Measurements from ENCODE around the gene MAP4K1. TPM values are rescaled to one million over a fixed set of nuclear protein-coding genes. Genes with fewer than 3 reads are reported as not detected.
"Not testable (repeated sequence)": the region's sequence is repeated elsewhere in the genome, so short reads cannot be mapped to it uniquely, and the experiment has no call there.

MAP4K1 gene
- total and polyA plus RNA-seq, 4 donors = 1.6 to 12.2 (median 5.6) TPM

DNA sequence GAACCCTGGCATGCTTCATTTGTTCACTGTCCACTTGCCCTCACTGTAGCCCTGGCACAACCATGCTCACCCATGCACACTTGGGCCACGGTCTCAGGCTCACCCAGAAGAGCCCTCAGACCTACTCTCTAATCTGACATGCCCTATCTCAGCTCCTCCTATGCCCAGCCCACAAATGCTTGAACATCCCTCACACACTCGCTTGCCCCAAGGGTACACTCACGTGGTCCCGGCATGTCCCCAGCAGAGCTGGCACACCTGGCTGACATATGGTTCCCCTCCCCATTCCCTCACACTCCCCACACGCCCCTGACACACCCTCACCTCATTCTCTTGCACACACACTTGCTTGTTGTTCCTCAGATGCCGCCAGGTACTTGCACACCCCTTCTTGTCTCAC is 55.7 kb downstream of the MAP4K1 start:
- no peak for DNase-seq (ENCODE audit: low read depth in 4 of 6, low spot score in 6 of 6)
- Histone ChIP-seq H3K27me3 (ENCODE audit: control insufficient read depth, insufficient read depth, low read length) (peaks cover 9% of the 10 kb centered on the region), H3K27ac (ENCODE audit: low read depth, low read length) (no peak overlapping the region), H3K4me1 (ENCODE audit: control insufficient read depth, insufficient read depth, low read length) (peaks cover 6% of the 10 kb centered on the region), H3K36me3 (ENCODE audit: control insufficient read depth, insufficient read depth, low read length) (peaks cover 11% of the 10 kb centered on the region), H3K4me3 (ENCODE audit: low read depth, low read length) (no peak overlapping the region), H3K9me3 (ENCODE audit: control insufficient read depth, insufficient read depth, low read length) (no peaks in the 10 kb centered on the region)
- 74% methylated on average over 6 of the region's 6 CpGs for WGBS (ENCODE audit: insufficient coverage)

DNA sequence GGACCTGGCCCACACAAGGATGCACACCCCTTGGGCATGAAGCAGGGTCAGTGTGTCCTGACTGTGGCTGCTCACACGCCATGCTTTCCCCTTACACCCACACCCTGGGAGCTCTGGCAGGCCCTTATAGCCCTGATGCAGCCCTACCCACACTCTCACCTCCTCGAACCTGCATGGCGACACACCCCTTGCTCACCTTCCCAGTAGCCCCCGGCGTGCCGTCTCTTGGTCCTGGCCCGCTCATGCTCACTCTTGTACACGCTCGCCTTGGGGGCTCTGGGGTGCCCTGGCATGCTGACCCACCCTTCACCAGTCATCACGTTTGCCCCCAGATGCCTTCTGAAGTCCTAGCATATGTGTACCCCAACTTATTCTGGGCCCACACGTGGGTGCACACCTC is 56.1 kb downstream of the MAP4K1 start:
- no peak for DNase-seq (ENCODE audit: low read depth in 4 of 6, low spot score in 6 of 6)
- no peak overlapping the region for H3K27ac ChIP-seq (ENCODE audit: low read depth, low read length)
- H3K4me1 ChIP-seq (ENCODE audit: control insufficient read depth, insufficient read depth, low read length) = peaks cover 6% of the 10 kb centered on the region
- H3K9me3 ChIP-seq (ENCODE audit: control insufficient read depth, insufficient read depth, low read length) = no peaks in the 10 kb centered on the region
- H3K36me3 ChIP-seq (ENCODE audit: control insufficient read depth, insufficient read depth, low read length) = peaks cover 11% of the 10 kb centered on the region
- H3K4me3 ChIP-seq (ENCODE audit: low read depth, low read length) = no peak overlapping the region
- peaks cover 9% of the 10 kb centered on the region for H3K27me3 ChIP-seq (ENCODE audit: control insufficient read depth, insufficient read depth, low read length)
- WGBS (ENCODE audit: insufficient coverage) = 93% methylated on average over 11 of the region's 11 CpGs

DNA sequence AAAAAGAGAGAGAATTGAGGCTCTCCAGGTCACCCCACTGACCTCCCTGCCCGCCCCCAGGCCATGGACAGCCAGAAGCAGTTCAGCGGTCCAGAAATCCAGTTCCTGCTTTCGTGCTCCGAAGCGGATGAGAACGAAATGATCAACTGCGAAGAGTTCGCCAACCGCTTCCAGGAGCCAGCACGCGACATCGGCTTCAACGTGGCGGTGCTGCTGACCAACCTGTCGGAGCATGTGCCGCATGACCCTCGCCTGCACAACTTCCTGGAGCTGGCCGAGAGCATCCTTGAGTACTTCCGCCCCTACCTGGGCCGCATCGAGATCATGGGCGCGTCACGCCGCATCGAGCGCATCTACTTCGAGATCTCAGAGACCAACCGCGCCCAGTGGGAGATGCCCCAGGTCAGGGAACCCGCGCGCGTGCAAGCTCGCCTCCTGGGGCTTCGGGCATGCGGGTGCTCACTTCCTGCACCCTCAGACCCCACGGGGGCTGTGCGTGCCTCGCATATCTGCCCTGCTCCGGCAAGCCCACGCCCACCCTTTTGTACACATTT is 56.6 kb downstream of the MAP4K1 start:
- Histone ChIP-seq H3K4me3 (ENCODE audit: low read depth, low read length) (no peak overlapping the region), H3K4me1 (ENCODE audit: control insufficient read depth, insufficient read depth, low read length) (peaks cover 6% of the 10 kb centered on the region), H3K9me3 (ENCODE audit: control insufficient read depth, insufficient read depth, low read length) (no peaks in the 10 kb centered on the region), H3K36me3 (ENCODE audit: control insufficient read depth, insufficient read depth, low read length) (peaks cover 11% of the 10 kb centered on the region), H3K27ac (ENCODE audit: low read depth, low read length) (no peak overlapping the region), H3K27me3 (ENCODE audit: control insufficient read depth, insufficient read depth, low read length) (peaks cover 9% of the 10 kb centered on the region)
- 94% methylated on average over 42 of the region's 42 CpGs for WGBS (ENCODE audit: insufficient coverage)
- DNase-seq (ENCODE audit: low read depth in 4 of 6, low spot score in 6 of 6) = no peak

- peak in 1 of 6 donors; percentile 42 for DNase-seq (ENCODE audit: low read depth in 4 of 6, low spot score in 6 of 6)
- Histone ChIP-seq H3K9me3 (ENCODE audit: control insufficient read depth, insufficient read depth, low read length) (no peaks in the 10 kb centered on the region), H3K27ac (ENCODE audit: low read depth, low read length) (no peak overlapping the region), H3K4me1 (ENCODE audit: control insufficient read depth, insufficient read depth, low read length) (peaks cover 1% of the 10 kb centered on the region), H3K36me3 (ENCODE audit: control insufficient read depth, insufficient read depth, low read length) (peaks cover 11% of the 10 kb centered on the region), H3K4me3 (ENCODE audit: low read depth, low read length) (no peak overlapping the region), H3K27me3 (ENCODE audit: control insufficient read depth, insufficient read depth, low read length) (peaks cover 2% of the 10 kb centered on the region)
- WGBS (ENCODE audit: insufficient coverage) = 100% methylated on average over 4 of the region's 13 CpGs
Observed at GRCh38 chr19:38559428-38560401, 58.0 kb downstream of the MAP4K1 start.

- DNase-seq (ENCODE audit: low read depth in 4 of 6, low spot score in 6 of 6); H3K4me1 ChIP-seq (ENCODE audit: control insufficient read depth, insufficient read depth, low read length): not testable (repeated sequence)
- H3K36me3 ChIP-seq (ENCODE audit: control insufficient read depth, insufficient read depth, low read length) = peaks cover 11% of the 10 kb centered on the region
Observed at GRCh38 chr19:38558933-38559332, 58.8 kb downstream of the MAP4K1 start.

DNA sequence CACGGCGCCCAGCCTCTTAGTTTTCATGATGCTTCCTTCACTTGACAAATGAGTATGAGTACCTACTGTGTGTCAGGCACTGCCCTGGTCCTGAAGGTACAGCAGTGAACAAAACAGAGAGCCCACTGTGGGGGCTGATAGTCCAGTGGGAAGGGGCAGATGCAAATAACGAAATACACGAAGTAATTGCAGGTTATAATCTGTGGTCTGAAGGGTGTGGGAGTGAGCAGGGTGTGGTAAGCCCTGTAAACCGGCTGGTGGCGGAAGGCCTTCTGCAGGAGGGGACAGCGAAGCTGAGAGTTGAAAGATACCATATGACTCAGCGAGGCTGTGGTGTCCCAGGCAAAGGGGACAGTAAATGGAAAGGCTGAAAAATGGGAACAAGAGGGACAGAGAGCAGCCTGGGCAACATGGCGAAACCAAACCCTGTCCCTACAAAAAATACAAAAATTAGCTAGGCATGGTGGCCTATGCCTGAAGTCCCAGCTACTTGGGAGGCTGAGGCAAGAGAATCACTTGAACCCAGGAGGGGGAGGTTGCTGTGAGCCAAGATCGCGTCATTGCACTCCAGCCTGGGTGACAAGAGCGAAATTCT is 60.5 kb downstream of the MAP4K1 start:
- no peak for DNase-seq (ENCODE audit: low read depth in 4 of 6, low spot score in 6 of 6)
- Histone ChIP-seq H3K4me3 (ENCODE audit: low read depth, low read length) (no peak overlapping the region), H3K9me3 (ENCODE audit: control insufficient read depth, insufficient read depth, low read length) (no peaks in the 10 kb centered on the region), H3K27ac (ENCODE audit: low read depth, low read length) (no peak overlapping the region), H3K27me3 (ENCODE audit: control insufficient read depth, insufficient read depth, low read length) (no peaks in the 10 kb centered on the region), H3K36me3 (ENCODE audit: control insufficient read depth, insufficient read depth, low read length) (peaks cover 11% of the 10 kb centered on the region), H3K4me1 (ENCODE audit: control insufficient read depth, insufficient read depth, low read length) (no peaks in the 10 kb centered on the region)
- WGBS (ENCODE audit: insufficient coverage) = 93% methylated on average over 8 of the region's 12 CpGs

More at GRCh38 chr19:38558933-38559332, 58.8 kb downstream of the MAP4K1 start:
- H3K27ac ChIP-seq (ENCODE audit: low read depth, low read length); H3K27me3 ChIP-seq (ENCODE audit: control insufficient read depth, insufficient read depth, low read length); H3K4me3 ChIP-seq (ENCODE audit: low read depth, low read length); H3K9me3 ChIP-seq (ENCODE audit: control insufficient read depth, insufficient read depth, low read length): not testable (repeated sequence)
- WGBS (ENCODE audit: insufficient coverage) = 95% methylated on average over 3 of the region's 7 CpGs

DNA sequence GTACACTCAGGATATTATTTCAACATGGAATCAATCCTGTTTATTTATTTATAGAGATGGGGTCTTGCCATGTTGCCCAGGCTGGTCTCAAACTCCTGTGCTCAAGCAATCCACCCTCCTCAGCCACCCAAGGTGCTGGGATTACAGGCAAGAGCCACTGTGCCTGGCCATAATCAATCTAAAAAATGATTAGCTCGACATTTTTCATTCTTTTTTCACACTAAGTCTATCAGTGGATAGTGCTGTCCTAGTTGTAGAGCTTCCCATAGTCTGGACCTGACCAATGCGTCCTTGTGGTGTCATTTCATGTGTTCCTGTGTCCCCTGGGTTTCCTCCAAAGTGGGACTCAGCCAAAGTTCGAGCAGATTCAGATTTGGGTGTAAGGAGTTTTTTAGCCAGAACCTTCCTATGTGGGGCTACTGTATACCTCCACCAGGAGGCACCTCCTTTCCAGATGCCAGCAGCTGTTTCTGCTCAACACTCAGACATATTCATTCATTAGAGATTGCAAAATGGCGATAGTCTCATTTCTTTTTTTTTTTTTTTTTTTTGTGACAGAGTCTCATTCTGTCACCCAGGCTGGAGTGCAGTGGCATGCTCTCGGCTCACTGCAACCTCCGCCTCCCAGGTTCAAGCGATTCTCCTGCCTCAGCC is 61.1 kb downstream of the MAP4K1 start:
- Histone ChIP-seq H3K36me3 (ENCODE audit: control insufficient read depth, insufficient read depth, low read length) (peaks cover 7% of the 10 kb centered on the region), H3K4me1 (ENCODE audit: control insufficient read depth, insufficient read depth, low read length) (no peaks in the 10 kb centered on the region), H3K9me3 (ENCODE audit: control insufficient read depth, insufficient read depth, low read length) (no peaks in the 10 kb centered on the region), H3K27ac (ENCODE audit: low read depth, low read length) (no peak overlapping the region), H3K4me3 (ENCODE audit: low read depth, low read length) (no peak overlapping the region), H3K27me3 (ENCODE audit: control insufficient read depth, insufficient read depth, low read length) (no peaks in the 10 kb centered on the region)
- WGBS (ENCODE audit: insufficient coverage) = 88% methylated on average over 5 of the region's 7 CpGs
- no peak for DNase-seq (ENCODE audit: low read depth in 4 of 6, low spot score in 6 of 6)

DNA sequence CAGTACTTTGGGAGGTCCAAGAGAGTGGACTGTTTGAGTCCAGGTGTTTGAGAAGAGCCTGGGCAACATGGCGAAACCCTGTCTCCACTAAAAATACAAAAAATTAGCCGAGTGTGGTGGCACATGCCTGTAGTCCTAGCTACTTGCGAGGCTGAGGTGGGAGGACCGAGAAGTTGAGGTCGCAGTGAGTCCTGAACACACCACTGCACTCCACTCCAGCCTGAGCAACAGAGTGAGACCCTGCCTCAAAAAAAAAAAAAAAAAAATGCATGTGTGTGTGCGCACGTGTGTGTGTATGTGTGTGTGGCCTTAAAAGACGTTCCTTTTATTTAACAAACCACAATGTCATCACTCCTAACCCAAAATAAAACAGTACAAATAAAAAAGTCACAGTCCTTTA is 62.6 kb downstream of the MAP4K1 start:
- Histone ChIP-seq H3K9me3 (ENCODE audit: control insufficient read depth, insufficient read depth, low read length) (no peaks in the 10 kb centered on the region), H3K4me1 (ENCODE audit: control insufficient read depth, insufficient read depth, low read length) (no peaks in the 10 kb centered on the region), H3K4me3 (ENCODE audit: low read depth, low read length) (no peak overlapping the region), H3K27ac (ENCODE audit: low read depth, low read length) (no peak overlapping the region), H3K36me3 (ENCODE audit: control insufficient read depth, insufficient read depth, low read length) (no peaks in the 10 kb centered on the region), H3K27me3 (ENCODE audit: control insufficient read depth, insufficient read depth, low read length) (no peaks in the 10 kb centered on the region)
- DNase-seq (ENCODE audit: low read depth in 4 of 6, low spot score in 6 of 6) = no peak
- WGBS (ENCODE audit: insufficient coverage) = 100% methylated on average over 2 of the region's 8 CpGs

- H3K27ac ChIP-seq (ENCODE audit: low read depth, low read length) = no peak overlapping the region
- no peak for DNase-seq (ENCODE audit: low read depth in 4 of 6, low spot score in 6 of 6)
- no peaks in the 10 kb centered on the region for H3K36me3 ChIP-seq (ENCODE audit: control insufficient read depth, insufficient read depth, low read length)
- no CpG with 5 or more reads among the region's 3 CpGs for WGBS (ENCODE audit: insufficient coverage)
- no peaks in the 10 kb centered on the region for H3K9me3 ChIP-seq (ENCODE audit: control insufficient read depth, insufficient read depth, low read length)
- H3K27me3 ChIP-seq (ENCODE audit: control insufficient read depth, insufficient read depth, low read length) = no peaks in the 10 kb centered on the region
- no peak overlapping the region for H3K4me3 ChIP-seq (ENCODE audit: low read depth, low read length)
- no peaks in the 10 kb centered on the region for H3K4me1 ChIP-seq (ENCODE audit: control insufficient read depth, insufficient read depth, low read length)
Observed at GRCh38 chr19:38554676-38555141, 63.0 kb downstream of the MAP4K1 start.

Measured in spinal cord (tissue), 10 donors.